C4-2B (cell line): ENCODE data around the gene TEX44.
A peak's percentile ranks its signal among the peaks of the same experiment; 100 is the strongest.

Experiments
- CTCF ChIP-seq: fragments of 450-650 bp; conservative IDR thresholded peaks from 2 replicates; pipeline ENCODE4 v1.5.1; 2017; ENCODE audit warnings: mild to moderate bottlenecking
- ZFX ChIP-seq: fragments of 450-650 bp; IDR thresholded peaks from 2 replicates; pipeline ENCODE4 v1.6.1; 2017

GRCh38 chr2:231563378-231563961 lies 29.2 kb upstream of the TEX44 start:
- TF ChIP-seq CTCF: peak; percentile 69
- no peak for TF ChIP-seq ZFX
